Activated CD4-positive, CD25-positive, alpha-beta regulatory T cell treated with anti-CD3 and anti-CD28 coated beads, Interleukin-2, amount 50 U/mL, for 72 hours (primary cell): ENCODE measurements around the gene PSMB10.

Experiments
- DNase-seq: peaks from one replicate; pipeline ENCODE4 v3.0.0; 2021

PSMB10 gene

DNA sequence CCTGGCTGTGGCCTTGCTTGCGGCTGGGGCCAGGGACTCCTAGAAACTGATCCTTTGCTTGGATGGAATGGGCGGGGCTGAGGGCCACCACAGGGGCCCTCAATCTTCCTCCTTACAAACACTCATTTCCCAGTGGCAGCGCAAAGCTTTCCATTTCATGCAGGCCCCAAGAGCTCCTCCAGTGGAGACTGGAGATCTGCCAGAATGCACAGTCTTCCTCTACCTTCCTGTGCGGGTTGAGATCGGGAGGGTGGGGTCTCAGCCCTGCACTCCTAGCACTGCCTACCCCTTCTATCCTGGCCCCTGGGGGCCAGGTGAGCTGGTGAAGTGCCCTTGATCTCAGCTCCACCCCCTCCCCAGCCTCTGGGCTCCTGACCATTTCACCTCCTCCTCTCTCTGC is 50.3 kb downstream of the PSMB10 start:
- no peak for DNase-seq

- DNase-seq: no peak
Observed at GRCh38 chr16:67885976-67886375, 50.7 kb downstream of the PSMB10 start.

GRCh38 chr16:67885545-67885944 is 51.1 kb downstream of the PSMB10 start:
- DNase-seq: no peak

- DNase-seq: no peak
Observed at GRCh38 chr16:67884684-67885083, 52.0 kb downstream of the PSMB10 start, which contains the start of gene NRN1L. Gene NRN1L, plus strand, starts transcription at chr16:67884885. Its CDS starts 19 bp downstream, at chr16:67884904.
